Spleen (tissue), 11 donors: ENCODE data around the gene HIGD2A. TPM values are rescaled to one million over a fixed set of nuclear protein-coding genes. Genes with fewer than 3 reads are reported as not detected.
A peak's percentile ranks its signal among the peaks of the same experiment; 100 is the strongest.

ENCODE experiments used
- DNase-seq: peaks from one replicate; pipeline ENCODE4 v3.0.0-alpha.2; 2020
- H3K27ac ChIP-seq, 8 donors: fragments of 200-600 bp; sonication (generic) in 7 of 8; 1 replicate in 4 of 8; 2 replicates in 4 of 8; pipeline versions ENCODE4 v1.5.0 to v1.8.0; 2016 to 2021; ENCODE audit warnings: inconsistent platforms in 4 of 8, mild to moderate bottlenecking in 4 of 8, moderate library complexity in 1 of 8
- H3K27me3 ChIP-seq, 7 donors: fragments of 200-600 bp; sonication (generic) in 6 of 7; replicated peaks in 1 of 7; 1 replicate in 4 of 7; 2 replicates in 3 of 7; pipeline versions ENCODE4 v1.5.0 to v1.8.0; 2016 to 2021; ENCODE audit warnings: inconsistent platforms in 3 of 7, mild to moderate bottlenecking in 1 of 7
- H3K36me3 ChIP-seq, 6 donors: fragments of 200-600 bp; sonication (generic) in 5 of 6; 1 replicate in 4 of 6; 2 replicates in 2 of 6; pipeline versions ENCODE4 v1.5.0 to v1.8.0; 2016 to 2021; ENCODE audit warnings: inconsistent platforms in 2 of 6
- H3K4me1 ChIP-seq, 6 donors: fragments of 200-600 bp; sonication (generic) in 5 of 6; 1 replicate in 3 of 6; 2 replicates in 3 of 6; pipeline versions ENCODE4 v1.5.0 to v1.8.0; 2016 to 2021; ENCODE audit warnings: inconsistent platforms in 3 of 6
- H3K4me3 ChIP-seq, 8 donors: fragments of 200-600 bp; sonication (generic) in 7 of 8; 1 replicate in 4 of 8; 2 replicates in 4 of 8; pipeline versions ENCODE4 v1.5.0 to v1.8.0; 2016 to 2021; ENCODE audit warnings: inconsistent platforms in 4 of 8, mild to moderate bottlenecking in 4 of 8, moderate library complexity in 2 of 8
- H3K9me3 ChIP-seq, 8 donors: fragments of 200-600 bp; sonication (generic) in 7 of 8; 1 replicate in 4 of 8; 2 replicates in 4 of 8; pipeline versions ENCODE4 v1.5.0 to v1.8.0; 2016 to 2021; ENCODE audit warnings: inconsistent platforms in 4 of 8
- POLR2A ChIP-seq, 3 donors: fragments of 450-650 bp; IDR thresholded peaks; one replicate each; pipeline ENCODE4 v1.5.1; 2017; ENCODE audit warnings: antibody characterized with exemption in 3 of 3, mild to moderate bottlenecking in 1 of 3
- POLR2AphosphoS5 ChIP-seq, 3 donors: sonication (generic); formaldehyde crosslinking; IDR thresholded peaks; one replicate each; pipeline ENCODE4 v1.5.1; 2017; ENCODE audit warnings: antibody characterized with exemption in 3 of 3
- WGBS, 5 donors: extraction: QIAGEN DNeasy Blood & Tissue Kit in 3 of 5; methylation state at CpG; one replicate each; pipeline versions ENCODE4 v1.1.5 to v1.1.7; 2013 to 2018; 5-methylcytosine and 5-hydroxymethylcytosine counted together
- intact Hi-C: fragments of 100-400 bp; cut with DNase I; formaldehyde crosslinking; loops from one replicate; pipeline ENCODE4 v1.15.0; 2023; ENCODE audit warnings: low total_unique reads
- polyA plus RNA-seq, 3 donors: library from polyadenylated mRNA; stranded (reverse); fragments of 200-250 nt; gene quantifications; one replicate each; pipeline ENCODE4 v1.2.1, GENCODE V29; 2013
- total RNA-seq, 7 donors: library from RNA; depleted of rRNA in 3 of 7; stranded (reverse); fragments of >200 nt in 3 of 7; fragmentation: NEBNext Ultra II Directional in 4 of 7; extraction: Animal tissue kit (Norgen Biotek cat#: 25700) in 4 of 7; gene quantifications; one replicate each; pipeline versions ENCODE4 v1.1.0 to v1.2.1, GENCODE V29; 2016 to 2021
- TF ChIP-seq, protein P1 (sequence below), 11 experiments: fragments of 200-600 bp in 7 of 11; fragments of 450-650 bp in 4 of 11; sonication (generic) in 4 of 11; IDR thresholded peaks in 8 of 11; conservative IDR thresholded peaks in 3 of 11; 1 replicate in 7 of 11; 2 replicates in 4 of 11; pipeline versions ENCODE4 v1.4.0 to v1.8.0; 2016 to 2021; ENCODE audit warnings: antibody characterized with exemption in 11 of 11, inconsistent platforms in 4 of 11, mild to moderate bottlenecking in 1 of 11
- donor health status: healthy with polysubstance abuse.
- donor health status: DM: no; HTN: no; CAD: no; lungs with moderate emphysema.
- donor health status: DM: no; HTN: no; CAD: no.
- donor health status: Bipolar disorder and iron deficiency.
- donor health status: healthy.
- donor health status: DM: no; HTN: no; CAD: no.
- donor health status: DM: yes; HTN: yes; CAD: no.

The HIGD2A gene
- total and polyA plus RNA-seq, 10 donors, result 89.3 to 276 (median 169) TPM

DNA sequence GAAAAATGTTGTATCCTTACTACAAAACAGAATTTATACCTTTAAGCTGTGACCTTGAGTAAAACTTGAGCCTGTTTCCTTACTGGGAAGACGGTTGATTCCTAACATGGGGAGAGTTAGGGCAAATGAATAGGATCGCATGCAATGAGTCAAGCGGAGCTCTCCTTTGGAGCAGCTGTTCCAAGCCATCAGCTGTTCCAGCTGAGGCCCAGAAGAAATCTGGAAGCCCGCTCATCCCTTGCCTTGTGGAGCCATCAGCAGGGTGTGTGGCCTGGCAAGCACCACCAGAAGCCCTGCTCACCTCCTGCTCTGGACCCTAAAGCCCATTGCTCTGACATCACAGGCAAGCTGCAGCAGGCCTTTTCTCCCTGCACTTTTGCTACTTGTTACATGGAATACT is 35.0 kb upstream of the HIGD2A start:
- Histone ChIP-seq H3K4me1 (peaks cover 0 to 32% (median 7%) of the 10 kb centered on the region in 6 donors), H3K4me3 (no peak overlapping the region), H3K36me3 (peaks cover 0 to 100% (median 80%) of the 10 kb centered on the region in 6 donors), H3K27me3 (no peaks in the 10 kb centered on the region), H3K27ac (no peak overlapping the region), H3K9me3 (no peaks in the 10 kb centered on the region)
- intact Hi-C loops, result no loop called here
- WGBS, 5 donors, result 88 to 93% (median 92%) methylated on average over 4 of the region's 4 CpGs
- TF ChIP-seq, protein P1, sequence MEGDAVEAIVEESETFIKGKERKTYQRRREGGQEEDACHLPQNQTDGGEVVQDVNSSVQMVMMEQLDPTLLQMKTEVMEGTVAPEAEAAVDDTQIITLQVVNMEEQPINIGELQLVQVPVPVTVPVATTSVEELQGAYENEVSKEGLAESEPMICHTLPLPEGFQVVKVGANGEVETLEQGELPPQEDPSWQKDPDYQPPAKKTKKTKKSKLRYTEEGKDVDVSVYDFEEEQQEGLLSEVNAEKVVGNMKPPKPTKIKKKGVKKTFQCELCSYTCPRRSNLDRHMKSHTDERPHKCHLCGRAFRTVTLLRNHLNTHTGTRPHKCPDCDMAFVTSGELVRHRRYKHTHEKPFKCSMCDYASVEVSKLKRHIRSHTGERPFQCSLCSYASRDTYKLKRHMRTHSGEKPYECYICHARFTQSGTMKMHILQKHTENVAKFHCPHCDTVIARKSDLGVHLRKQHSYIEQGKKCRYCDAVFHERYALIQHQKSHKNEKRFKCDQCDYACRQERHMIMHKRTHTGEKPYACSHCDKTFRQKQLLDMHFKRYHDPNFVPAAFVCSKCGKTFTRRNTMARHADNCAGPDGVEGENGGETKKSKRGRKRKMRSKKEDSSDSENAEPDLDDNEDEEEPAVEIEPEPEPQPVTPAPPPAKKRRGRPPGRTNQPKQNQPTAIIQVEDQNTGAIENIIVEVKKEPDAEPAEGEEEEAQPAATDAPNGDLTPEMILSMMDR (IDR thresholded peaks at IDR 0.05 in 8 of 11, conservative IDR thresholded peaks at IDR 0.05 in 3 of 11), result no peak
- TF ChIP-seq POLR2AphosphoS5 (IDR thresholded peaks at IDR 0.05) (no peak), POLR2A (IDR thresholded peaks at IDR 0.05) (no peak)
- no peak for DNase-seq

- peaks cover 0 to 91% (median 59%) of the 10 kb centered on the region in 6 donors for H3K36me3 ChIP-seq
- TF ChIP-seq POLR2A (IDR thresholded peaks at IDR 0.05), result no peak
- TF ChIP-seq, protein P1 (IDR thresholded peaks at IDR 0.05 in 8 of 11, conservative IDR thresholded peaks at IDR 0.05 in 3 of 11), result no peak
- TF ChIP-seq POLR2AphosphoS5 (IDR thresholded peaks at IDR 0.05), result no peak
- no peak overlapping the region for H3K4me3 ChIP-seq
- H3K27me3 ChIP-seq, result no peaks in the 10 kb centered on the region
- intact Hi-C loops, result no loop called here
- WGBS, 5 donors, result 88 to 95% (median 92%) methylated on average over 16 of the region's 16 CpGs
- H3K4me1 ChIP-seq, result peaks cover 10 to 50% (median 21%) of the 10 kb centered on the region in 6 donors
- no peak overlapping the region for H3K27ac ChIP-seq
- no peaks in the 10 kb centered on the region for H3K9me3 ChIP-seq
- no peak for DNase-seq
Measured at GRCh38 chr5:176355400-176356178, 33.0 kb upstream of the HIGD2A start.

DNA sequence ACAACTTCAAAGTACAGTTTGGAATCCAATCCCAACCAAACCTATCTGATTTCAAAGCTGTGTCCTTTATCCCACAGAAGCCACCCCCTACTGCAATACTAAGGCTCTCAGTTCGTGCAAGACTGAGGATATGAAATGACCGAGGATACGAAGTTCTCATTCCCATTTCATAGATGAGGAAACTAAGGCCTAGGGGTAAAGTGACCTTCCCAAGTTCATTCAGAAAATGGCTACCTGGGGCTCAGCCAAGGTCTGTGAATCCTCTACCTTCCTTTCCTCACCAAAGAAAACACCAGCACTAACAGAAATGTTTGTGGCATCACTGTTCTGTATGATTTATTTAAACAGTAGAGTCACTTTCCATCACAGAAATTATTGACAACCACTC is 32.4 kb upstream of the HIGD2A start:
- 91 to 96% (median 92%) methylated on average over 3 of the region's 3 CpGs for WGBS, 5 donors
- Histone ChIP-seq H3K36me3 (peaks cover 0 to 86% (median 53%) of the 10 kb centered on the region in 6 donors), H3K9me3 (no peaks in the 10 kb centered on the region), H3K27ac (no peak overlapping the region), H3K4me3 (no peak overlapping the region), H3K27me3 (no peaks in the 10 kb centered on the region), H3K4me1 (peaks cover 14 to 56% (median 27%) of the 10 kb centered on the region in 6 donors)
- no peak for DNase-seq
- intact Hi-C loops, result no loop called here
- no peak for TF ChIP-seq POLR2AphosphoS5 (IDR thresholded peaks at IDR 0.05)
- TF ChIP-seq, protein P1 (IDR thresholded peaks at IDR 0.05 in 8 of 11, conservative IDR thresholded peaks at IDR 0.05 in 3 of 11), result no peak
- no peak for TF ChIP-seq POLR2A (IDR thresholded peaks at IDR 0.05)

- 60 to 85% (median 74%) methylated on average over 4 of the region's 4 CpGs for WGBS, 5 donors
- H3K27ac ChIP-seq, result no peak overlapping the region
- DNase-seq, result no peak
- peaks cover 0 to 51% (median 21%) of the 10 kb centered on the region in 6 donors for H3K36me3 ChIP-seq
- H3K4me3 ChIP-seq, result peak overlapping the region in 2 of 8 donors; percentile 80 to 83
- H3K27me3 ChIP-seq, result no peaks in the 10 kb centered on the region
- H3K9me3 ChIP-seq, result no peaks in the 10 kb centered on the region
- TF ChIP-seq POLR2A (IDR thresholded peaks at IDR 0.05), result no peak
- TF ChIP-seq POLR2AphosphoS5 (IDR thresholded peaks at IDR 0.05), result no peak
- TF ChIP-seq, protein P1 (IDR thresholded peaks at IDR 0.05 in 8 of 11, conservative IDR thresholded peaks at IDR 0.05 in 3 of 11), result no peak
- intact Hi-C loops, result no loop called here
- peaks cover 19 to 76% (median 38%) of the 10 kb centered on the region in 6 donors for H3K4me1 ChIP-seq
Measured at GRCh38 chr5:176359658-176360057, 28.9 kb upstream of the HIGD2A start.
